Immature natural killer cell (primary cell): Measurements from ENCODE around the gene DNAJC6. TPM values are rescaled to one million over a fixed set of nuclear protein-coding genes. Genes with fewer than 3 reads are reported as not detected.

ENCODE experiments used
- DNase-seq, 3 donors: peaks; one replicate each; pipeline ENCODE4 v3.0.0; 2022; ENCODE audit warnings: mixed read lengths in 1 of 3
- H3K27ac Mint-ChIP-seq, 6 donors: one replicate each; pipeline ENCODE4 v1.8.0; 2020; ENCODE audit warnings: mixed read lengths in 6 of 6, mild to moderate bottlenecking in 5 of 6, inconsistent platforms in 4 of 6, moderate library complexity in 3 of 6
- H3K27me3 Mint-ChIP-seq, 3 donors: one replicate each; pipeline ENCODE4 v1.8.0; 2020 to 2021; ENCODE audit warnings: low read depth in 3 of 3, mild to moderate bottlenecking in 3 of 3, mixed read lengths in 3 of 3, moderate library complexity in 3 of 3, inconsistent platforms in 1 of 3
- H3K36me3 Mint-ChIP-seq, 3 donors: one replicate each; pipeline ENCODE4 v1.8.0; 2020; ENCODE audit warnings: mixed read lengths in 3 of 3, inconsistent platforms in 2 of 3, mild to moderate bottlenecking in 2 of 3
- H3K4me1 Mint-ChIP-seq, 2 donors: one replicate each; pipeline ENCODE4 v1.8.0; 2020; ENCODE audit warnings: inconsistent platforms in 2 of 2, mild to moderate bottlenecking in 2 of 2, mixed read lengths in 2 of 2, moderate library complexity in 1 of 2
- H3K4me3 Mint-ChIP-seq, 5 donors: one replicate each; pipeline ENCODE4 v1.8.0; 2020; ENCODE audit warnings: mild to moderate bottlenecking in 5 of 5, mixed read lengths in 5 of 5, inconsistent platforms in 3 of 5, moderate library complexity in 3 of 5
- H3K9me3 Mint-ChIP-seq, 6 donors: one replicate each; pipeline ENCODE4 v1.8.0; 2020; ENCODE audit warnings: mild to moderate bottlenecking in 6 of 6, mixed read lengths in 6 of 6, inconsistent platforms in 4 of 6, moderate library complexity in 3 of 6
- polyA plus RNA-seq, 3 donors: library from polyadenylated mRNA; unstranded; fragments of 300-500 nt; fragmentation: Illumina TruSeq; gene quantifications; one replicate each; pipeline ENCODE4 v1.2.3, GENCODE V29; 2021

Gene DNAJC6
- polyA plus RNA-seq, 3 donors from 2014 or later: 0.04 to 0.06 TPM; not detected in 1

DNA sequence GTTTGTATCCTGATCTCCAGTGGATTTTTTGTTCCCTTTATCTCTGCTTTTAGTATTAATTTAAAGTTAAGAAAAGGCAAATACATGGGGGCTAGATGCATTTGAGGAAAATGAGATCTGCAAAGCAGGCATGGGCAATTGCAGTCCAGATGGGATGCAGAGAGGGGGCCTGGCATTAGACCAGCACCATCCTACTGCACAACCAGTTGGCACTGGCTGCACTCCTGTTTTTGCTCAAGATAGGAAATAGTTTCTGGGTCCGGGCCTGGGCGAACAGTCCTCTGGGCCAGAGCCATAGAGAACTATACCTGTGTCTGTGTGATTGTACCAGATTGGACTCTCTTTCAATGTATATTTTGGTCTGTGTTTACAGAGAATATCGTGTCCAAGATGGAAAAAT, 77.1 kb downstream of the DNAJC6 start:
- no peak for DNase-seq
- H3K4me1 Mint-ChIP-seq: no peaks in the 10 kb centered on the region
- H3K4me3 Mint-ChIP-seq: no peak overlapping the region
- peaks cover 0 to 2% (median 2%) of the 10 kb centered on the region in 3 donors for H3K27me3 Mint-ChIP-seq
- H3K36me3 Mint-ChIP-seq: no peaks in the 10 kb centered on the region
- peaks cover 0 to 2% (median 0%) of the 10 kb centered on the region in 6 donors for H3K9me3 Mint-ChIP-seq
- H3K27ac Mint-ChIP-seq: no peak overlapping the region

DNA sequence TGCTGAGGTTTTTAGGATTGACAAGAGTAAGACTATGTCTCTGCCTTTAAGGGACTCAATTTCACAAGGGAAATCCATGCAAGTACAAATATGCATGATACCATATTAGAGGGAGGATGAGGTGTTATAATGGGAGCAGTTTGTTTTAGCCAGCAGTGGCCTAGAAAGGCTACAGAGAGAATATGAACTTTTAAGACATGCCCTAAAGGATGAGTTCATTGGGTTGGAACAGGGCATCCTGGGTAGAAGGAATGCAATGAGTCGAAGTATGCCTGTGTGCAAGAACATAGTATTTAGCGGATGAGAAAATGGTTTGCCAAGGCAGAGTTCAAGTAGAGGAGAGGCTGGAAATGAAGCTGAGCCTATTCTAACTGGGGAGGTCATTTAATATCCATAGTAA, 78.5 kb downstream of the DNAJC6 start:
- no peak for DNase-seq
- peaks cover 0 to 2% (median 0%) of the 10 kb centered on the region in 6 donors for H3K9me3 Mint-ChIP-seq
- no peaks in the 10 kb centered on the region for H3K36me3 Mint-ChIP-seq
- no peak overlapping the region for H3K4me3 Mint-ChIP-seq
- no peak overlapping the region for H3K27ac Mint-ChIP-seq
- H3K27me3 Mint-ChIP-seq: peaks cover 0 to 2% (median 0%) of the 10 kb centered on the region in 3 donors
- H3K4me1 Mint-ChIP-seq: no peaks in the 10 kb centered on the region

DNA sequence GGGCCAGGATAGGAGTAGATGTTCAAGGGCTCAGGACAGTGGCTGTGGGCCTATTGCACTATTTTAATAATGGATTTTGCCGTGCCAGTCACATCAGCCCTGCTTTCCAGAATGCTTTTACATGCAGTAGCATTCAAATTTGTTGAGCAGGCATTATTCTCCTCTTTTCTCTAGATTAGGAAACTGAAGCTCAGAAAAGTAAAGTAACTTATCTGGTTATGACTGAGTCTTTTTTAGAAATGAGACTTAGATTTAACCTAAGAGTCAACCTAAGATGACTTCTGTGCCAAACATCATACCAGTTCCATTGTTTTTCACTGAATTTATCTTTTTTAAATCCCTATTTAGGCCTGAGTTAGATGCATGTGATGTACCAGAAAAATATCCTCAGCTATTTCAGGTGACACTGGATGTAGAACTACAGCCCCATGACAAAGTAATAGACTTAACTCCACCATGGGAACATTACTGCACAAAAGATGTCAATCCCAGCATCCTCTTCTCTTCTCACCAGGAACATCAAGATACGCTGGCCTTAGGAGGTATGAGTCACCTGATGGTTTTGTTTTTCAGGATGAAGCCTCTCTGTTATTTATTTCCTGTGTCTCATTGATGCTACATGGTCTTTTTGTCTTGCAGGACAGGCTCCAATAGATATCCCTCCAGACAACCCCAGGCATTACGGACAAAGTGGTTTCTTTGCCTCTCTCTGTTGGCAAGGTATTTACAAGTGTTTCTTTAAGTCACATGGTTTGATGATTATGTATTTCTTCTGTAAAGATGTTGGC, 79.8 kb downstream of the DNAJC6 start:
- H3K4me1 Mint-ChIP-seq: no peaks in the 10 kb centered on the region

DNA sequence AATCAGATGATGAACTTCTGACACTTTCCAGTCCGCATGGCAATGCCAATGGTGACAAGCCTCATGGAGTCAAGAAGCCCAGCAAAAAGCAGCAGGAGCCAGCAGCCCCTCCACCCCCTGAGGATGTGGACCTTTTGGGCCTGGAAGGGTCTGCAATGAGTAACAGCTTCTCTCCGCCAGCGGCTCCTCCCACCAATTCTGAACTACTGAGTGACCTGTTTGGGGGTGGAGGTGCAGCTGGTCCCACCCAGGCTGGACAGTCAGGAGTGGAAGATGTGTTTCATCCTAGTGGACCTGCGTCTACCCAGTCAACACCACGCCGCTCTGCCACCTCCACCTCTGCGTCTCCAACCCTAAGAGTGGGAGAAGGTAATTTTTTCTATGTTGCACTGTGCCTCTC, 83.2 kb downstream of the DNAJC6 start:
- DNase-seq: no peak
- Mint-ChIP-seq H3K27ac (no peak overlapping the region), H3K36me3 (no peaks in the 10 kb centered on the region), H3K4me1 (no peaks in the 10 kb centered on the region), H3K4me3 (no peak overlapping the region), H3K9me3 (no peaks in the 10 kb centered on the region), H3K27me3 (peaks cover 0 to 2% (median 0%) of the 10 kb centered on the region in 3 donors)

More for the DNA sequence above, 79.8 kb downstream of the DNAJC6 start:
- no peak for DNase-seq
- Mint-ChIP-seq H3K9me3 (peaks cover 0 to 2% (median 0%) of the 10 kb centered on the region in 6 donors), H3K27me3 (peaks cover 0 to 2% (median 0%) of the 10 kb centered on the region in 3 donors), H3K4me3 (no peak overlapping the region), H3K36me3 (no peaks in the 10 kb centered on the region), H3K27ac (no peak overlapping the region)

- Mint-ChIP-seq H3K4me3 (no peak overlapping the region), H3K9me3 (no peaks in the 10 kb centered on the region), H3K4me1 (no peaks in the 10 kb centered on the region), H3K36me3 (no peaks in the 10 kb centered on the region), H3K27ac (no peak overlapping the region), H3K27me3 (peaks cover 0 to 2% (median 0%) of the 10 kb centered on the region in 3 donors)
- DNase-seq: no peak
These were observed 84.0 kb downstream of the DNAJC6 start for GRCh38 chr1:65393347-65393746.

DNA sequence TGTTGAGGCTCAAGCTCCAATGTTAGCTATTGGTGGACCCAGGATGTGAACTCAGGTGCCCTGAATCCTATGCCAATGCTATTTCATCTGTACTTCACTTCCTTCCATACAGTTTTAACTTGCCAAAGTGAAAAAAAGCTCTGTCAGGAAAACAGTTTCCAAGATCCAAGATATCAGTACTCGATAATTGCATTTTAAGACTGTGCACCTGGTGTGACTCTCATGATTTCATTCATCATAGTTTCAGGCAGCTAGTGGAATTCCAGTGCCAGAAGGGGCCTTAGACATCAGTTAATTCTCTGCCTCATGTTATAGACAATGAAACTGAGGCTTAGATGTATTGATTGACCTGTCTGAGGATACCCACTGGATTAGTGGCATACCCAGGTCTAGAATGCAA, 84.6 kb downstream of the DNAJC6 start:
- H3K27me3 Mint-ChIP-seq: peaks cover 0 to 2% (median 0%) of the 10 kb centered on the region in 3 donors
- H3K36me3 Mint-ChIP-seq: no peaks in the 10 kb centered on the region
- no peaks in the 10 kb centered on the region for H3K4me1 Mint-ChIP-seq
- DNase-seq: no peak
- H3K27ac Mint-ChIP-seq: no peak overlapping the region
- no peaks in the 10 kb centered on the region for H3K9me3 Mint-ChIP-seq
- no peak overlapping the region for H3K4me3 Mint-ChIP-seq

GRCh38 chr1:65395887-65396612, 86.7 kb downstream of the DNAJC6 start:
- Mint-ChIP-seq H3K9me3 (no peaks in the 10 kb centered on the region), H3K4me1 (no peaks in the 10 kb centered on the region), H3K4me3 (no peak overlapping the region), H3K27ac (no peak overlapping the region), H3K27me3 (peaks cover 0 to 3% (median 2%) of the 10 kb centered on the region in 3 donors), H3K36me3 (no peaks in the 10 kb centered on the region)
- DNase-seq: no peak

DNA sequence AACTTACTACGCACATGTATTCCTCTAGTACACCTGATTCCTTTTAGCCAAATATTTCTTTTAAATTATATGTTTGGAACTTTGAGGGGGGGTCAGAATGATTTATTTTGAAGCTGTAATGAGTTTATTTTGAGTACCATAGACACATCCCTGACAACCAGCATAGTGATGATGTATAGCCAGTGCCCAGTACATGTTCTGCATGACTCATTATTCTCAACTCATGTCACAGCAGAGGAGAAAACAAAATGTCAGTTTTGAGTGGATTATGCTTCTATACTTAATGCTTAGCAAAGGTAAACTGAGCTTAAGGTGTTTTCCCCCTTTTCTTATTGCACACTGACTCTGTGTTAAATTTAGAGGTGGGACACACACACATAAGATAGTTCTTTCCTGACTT, 88.7 kb downstream of the DNAJC6 start:
- Mint-ChIP-seq H3K4me1 (no peaks in the 10 kb centered on the region), H3K27ac (no peak overlapping the region), H3K9me3 (no peaks in the 10 kb centered on the region), H3K27me3 (peaks cover 0 to 3% (median 2%) of the 10 kb centered on the region in 3 donors), H3K36me3 (no peaks in the 10 kb centered on the region), H3K4me3 (no peak overlapping the region)
- DNase-seq: no peak

DNA sequence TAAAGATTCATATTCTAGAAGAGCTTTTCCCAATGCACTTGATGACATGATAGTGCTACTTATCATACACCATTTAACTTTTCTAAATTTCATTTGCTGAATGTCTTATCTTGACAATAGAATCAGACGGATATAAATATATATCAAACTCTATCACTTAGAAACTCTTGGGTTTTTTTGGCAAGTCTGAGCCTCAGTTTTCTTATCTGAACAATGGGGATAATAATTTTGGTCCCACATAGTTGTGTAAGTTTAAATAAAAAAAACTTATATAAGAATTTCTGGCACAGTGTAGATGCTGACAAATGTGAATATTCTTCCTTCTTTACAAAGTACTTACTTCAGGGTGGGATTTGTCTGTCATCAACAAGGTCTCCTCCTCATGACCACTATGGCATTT, 89.7 kb downstream of the DNAJC6 start:
- no peak for DNase-seq
- no peak overlapping the region for H3K27ac Mint-ChIP-seq
- H3K4me3 Mint-ChIP-seq: no peak overlapping the region
- H3K9me3 Mint-ChIP-seq: no peaks in the 10 kb centered on the region
- no peaks in the 10 kb centered on the region for H3K36me3 Mint-ChIP-seq
- H3K4me1 Mint-ChIP-seq: no peaks in the 10 kb centered on the region
- H3K27me3 Mint-ChIP-seq: peaks cover 0 to 3% (median 2%) of the 10 kb centered on the region in 3 donors

GRCh38 chr1:65401612-65402011, 92.3 kb downstream of the DNAJC6 start:
- Mint-ChIP-seq H3K4me1 (no peaks in the 10 kb centered on the region), H3K27me3 (peaks cover 0 to 2% (median 2%) of the 10 kb centered on the region in 3 donors), H3K36me3 (no peaks in the 10 kb centered on the region), H3K9me3 (no peaks in the 10 kb centered on the region), H3K4me3 (no peak overlapping the region), H3K27ac (no peak overlapping the region)
- no peak for DNase-seq

DNA sequence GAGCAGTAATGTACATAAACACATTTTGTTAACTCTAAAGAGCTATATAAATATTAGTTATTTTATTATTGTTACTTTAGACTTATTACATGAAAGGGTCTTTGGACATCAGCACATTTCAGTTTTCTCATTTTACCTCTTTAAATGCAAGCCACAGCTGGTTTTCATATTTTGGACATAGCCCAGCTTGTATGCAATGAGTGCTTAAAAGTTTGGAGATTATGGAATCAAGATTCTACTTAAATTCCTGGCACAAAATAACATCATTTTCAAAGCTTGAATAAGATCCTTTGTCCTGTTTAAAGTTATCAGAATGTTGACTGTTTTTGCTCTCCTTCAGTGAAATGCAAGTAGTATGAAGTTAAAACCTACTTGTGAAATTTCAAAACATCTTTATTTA, 95.6 kb downstream of the DNAJC6 start:
- Mint-ChIP-seq H3K27me3 (peaks cover 2 to 5% (median 3%) of the 10 kb centered on the region in 3 donors), H3K27ac (no peak overlapping the region), H3K4me3 (no peak overlapping the region), H3K9me3 (peaks cover 0 to 2% (median 0%) of the 10 kb centered on the region in 6 donors), H3K4me1 (no peaks in the 10 kb centered on the region), H3K36me3 (no peaks in the 10 kb centered on the region)
- no peak for DNase-seq

GRCh38 chr1:65407877-65408276, 98.5 kb downstream of the DNAJC6 start:
- DNase-seq: no peak
- peaks cover 0 to 4% (median 0%) of the 10 kb centered on the region in 3 donors for H3K36me3 Mint-ChIP-seq
- peaks cover 4 to 12% (median 9%) of the 10 kb centered on the region in 3 donors for H3K27me3 Mint-ChIP-seq
- H3K9me3 Mint-ChIP-seq: peaks cover 0 to 2% (median 0%) of the 10 kb centered on the region in 6 donors
- no peak overlapping the region for H3K27ac Mint-ChIP-seq
- H3K4me3 Mint-ChIP-seq: no peak overlapping the region
- no peaks in the 10 kb centered on the region for H3K4me1 Mint-ChIP-seq

GRCh38 chr1:65409314-65409713, 100.0 kb downstream of the DNAJC6 start:
- Mint-ChIP-seq H3K36me3 (peaks cover 0 to 4% (median 0%) of the 10 kb centered on the region in 3 donors), H3K4me3 (no peak overlapping the region), H3K27me3 (peaks cover 4 to 12% (median 9%) of the 10 kb centered on the region in 3 donors), H3K4me1 (no peaks in the 10 kb centered on the region), H3K27ac (no peak overlapping the region), H3K9me3 (peaks cover 0 to 2% (median 0%) of the 10 kb centered on the region in 6 donors)
- DNase-seq: no peak

DNA sequence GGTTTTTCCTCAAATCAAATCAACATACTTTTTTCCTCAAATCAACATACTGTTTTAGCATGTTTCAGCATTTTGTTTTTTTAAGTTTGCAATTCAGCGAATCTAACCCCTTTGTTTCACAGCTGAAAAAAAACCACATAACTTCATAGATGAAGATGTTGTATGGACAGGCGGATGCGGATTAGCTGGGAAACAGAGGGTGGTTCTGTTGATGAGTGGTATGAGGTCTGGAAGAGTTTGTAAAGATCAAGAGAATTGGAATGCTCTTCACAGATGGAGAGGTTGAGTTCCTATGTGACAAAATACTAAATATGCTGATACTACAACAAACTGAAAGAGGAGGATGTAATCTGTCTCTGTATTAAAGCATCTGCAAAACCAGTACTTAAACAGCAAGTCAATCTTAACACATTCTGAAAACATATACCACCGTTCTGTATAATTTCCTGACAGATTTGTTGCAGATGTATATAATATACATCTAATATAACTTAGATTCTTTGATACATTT, 100.5 kb downstream of the DNAJC6 start:
- peaks cover 0 to 4% (median 0%) of the 10 kb centered on the region in 3 donors for H3K36me3 Mint-ChIP-seq

More for the DNA sequence above, 100.5 kb downstream of the DNAJC6 start:
- Mint-ChIP-seq H3K27me3 (peaks cover 4 to 12% (median 9%) of the 10 kb centered on the region in 3 donors), H3K4me1 (no peaks in the 10 kb centered on the region), H3K4me3 (no peak overlapping the region), H3K27ac (no peak overlapping the region), H3K9me3 (peaks cover 0 to 2% (median 0%) of the 10 kb centered on the region in 6 donors)
- no peak for DNase-seq
